Stimulated activated CD8-positive, alpha-beta memory T cell treated with anti-CD3 and anti-CD28 coated beads, Interleukin-7, amount 100 ng/mL, for 48 hours (primary cell): Measurements from ENCODE around the gene ACBD3.

Experiments used
- DNase-seq, 2 donors: peaks; one replicate each; pipeline ENCODE4 v3.0.0-alpha.2; 2020; ENCODE audit warnings: low read depth in 1 of 2; ENCODE audit errors: extremely low read depth in 1 of 2

The ACBD3 gene

DNA sequence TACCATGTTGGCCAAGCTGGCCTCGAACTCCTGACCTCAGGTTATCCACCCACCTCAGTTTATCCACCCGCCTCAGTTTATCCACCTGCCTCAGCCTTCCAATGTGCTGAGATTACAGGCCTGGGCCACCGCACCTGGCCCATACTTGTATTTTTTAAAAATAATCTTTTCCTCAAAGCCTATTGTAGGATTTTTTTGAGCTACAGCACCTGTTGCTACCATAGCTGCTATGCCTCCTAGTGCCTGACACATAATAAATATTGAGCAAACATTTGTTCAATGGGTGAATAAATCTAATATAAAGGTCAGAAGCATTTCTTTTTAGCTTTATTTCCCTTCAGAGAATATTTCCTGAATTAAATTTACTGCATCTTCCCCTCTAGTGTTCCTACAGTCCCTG, 15.7 kb upstream of the ACBD3 start:
- no peak for DNase-seq

DNA sequence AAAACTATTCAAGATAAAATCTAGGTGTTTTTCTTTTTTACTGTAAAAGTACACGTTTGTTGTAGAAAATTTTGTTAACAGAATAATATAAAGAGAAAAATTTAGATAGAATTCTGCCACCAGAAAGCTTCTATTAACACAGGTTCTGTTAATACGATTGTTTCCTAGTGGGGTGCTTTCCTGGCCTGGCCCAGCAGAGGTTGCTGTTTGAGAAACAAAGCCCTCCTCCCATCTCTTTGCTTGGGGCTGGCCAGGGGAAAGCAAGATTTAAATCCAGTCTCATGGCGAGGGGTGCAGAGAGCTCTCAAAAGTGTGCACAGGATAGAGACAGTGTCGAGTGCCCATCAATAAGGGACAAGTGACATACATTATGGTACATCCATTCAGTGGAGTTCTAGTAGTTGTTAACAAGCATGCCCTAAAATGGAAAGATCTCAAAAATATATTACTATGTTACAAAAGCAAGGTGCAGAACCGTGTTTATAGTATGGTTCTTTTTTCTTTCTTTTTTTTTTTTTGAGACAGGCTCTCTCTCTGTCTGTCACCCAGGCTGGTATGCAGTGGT, 14.6 kb upstream of the ACBD3 start:
- DNase-seq: no peak

GRCh38 chr1:226199971-226200370, 13.4 kb upstream of the ACBD3 start:
- no peak for DNase-seq

- DNase-seq: no peak
Observed at GRCh38 chr1:226195144-226195543, 8.6 kb upstream of the ACBD3 start.

- DNase-seq: no peak
Observed at GRCh38 chr1:226187380-226187779, 839 bp upstream of the ACBD3 start.

GRCh38 chr1:226187019-226187322, 430 bp upstream of the ACBD3 start:
- no peak for DNase-seq

DNA sequence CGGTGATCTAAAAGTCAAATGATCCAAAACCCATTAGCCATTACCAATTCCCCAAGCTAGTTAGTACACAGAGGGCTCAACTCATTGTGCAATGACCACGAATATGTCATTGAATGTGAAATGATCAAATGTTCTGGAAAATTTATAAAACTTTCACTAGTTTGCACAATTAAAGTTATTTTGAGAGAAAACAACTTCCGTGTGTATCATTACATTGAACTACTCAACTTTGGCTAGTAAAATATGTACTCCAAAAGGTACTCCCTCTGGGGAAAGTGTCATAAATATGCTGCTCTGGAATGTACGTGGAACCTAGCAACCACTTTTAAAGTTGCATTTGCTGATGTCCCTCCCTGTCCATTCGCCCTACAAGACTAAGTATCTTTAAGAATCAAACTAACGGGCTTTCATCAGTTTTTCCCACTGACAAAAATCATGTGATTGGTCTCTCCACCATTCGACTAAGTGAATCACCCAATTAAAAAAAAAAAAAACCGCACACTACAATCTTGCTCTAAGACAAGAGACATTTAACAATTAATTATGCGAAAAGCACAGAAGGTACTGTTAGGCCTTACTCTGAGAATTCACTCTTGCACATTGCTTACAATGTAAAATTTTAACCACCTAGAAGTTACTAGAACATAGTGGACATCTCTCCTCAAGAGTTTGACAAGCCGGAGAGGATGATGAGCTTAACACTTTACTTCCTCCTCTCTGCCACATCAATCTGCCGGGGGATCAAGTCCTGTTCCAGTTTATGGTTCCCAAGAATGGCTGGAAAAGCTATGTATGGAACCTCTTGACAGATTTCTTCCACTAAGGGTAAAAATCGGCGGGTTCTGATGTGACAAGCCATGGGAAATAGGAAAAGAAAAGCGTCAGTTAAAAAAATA, 1.2 kb downstream of the ACBD3 start:
- no peak for DNase-seq

- no peak for DNase-seq
Observed at GRCh38 chr1:226181996-226182714, 4.4 kb downstream of the ACBD3 start.

DNA sequence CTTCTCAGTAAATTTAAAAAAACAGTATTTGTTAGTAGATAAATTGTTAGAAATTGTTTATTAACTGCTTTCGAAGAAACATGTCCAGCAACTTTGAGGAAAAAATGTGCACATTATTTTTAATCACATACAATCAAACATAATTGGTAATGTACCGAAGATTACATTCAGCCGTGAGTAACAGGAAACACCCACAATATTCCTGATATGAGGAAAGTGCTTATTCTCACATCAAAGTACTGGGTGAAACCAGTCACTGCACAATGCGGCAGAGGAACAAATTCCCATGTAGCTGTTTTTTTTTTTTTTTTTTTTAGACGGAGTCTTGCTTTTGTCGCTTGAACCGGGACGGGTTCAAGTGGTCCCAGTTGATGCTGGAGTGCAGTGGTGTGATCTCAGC, 9.7 kb downstream of the ACBD3 start:
- DNase-seq: no peak

DNA sequence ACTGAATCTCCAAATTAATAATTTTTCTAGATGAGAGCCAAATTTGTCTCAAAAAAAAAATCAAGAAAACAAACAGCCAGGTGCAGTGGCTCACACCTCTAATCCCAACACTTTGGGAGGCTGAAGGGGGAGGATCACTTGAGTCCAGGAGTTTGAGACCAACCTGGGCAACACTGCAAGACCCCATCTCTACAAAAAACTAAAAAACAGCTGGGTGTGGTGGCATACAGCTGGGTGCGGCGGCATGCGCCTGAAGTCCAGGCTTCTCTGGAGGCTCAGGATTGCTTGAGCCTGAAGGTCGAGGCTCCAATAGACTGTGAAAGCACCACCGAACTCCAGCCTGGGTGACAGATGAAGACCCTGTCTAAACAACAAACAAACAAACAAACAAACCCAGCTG, 14.0 kb downstream of the ACBD3 start:
- no peak for DNase-seq

GRCh38 chr1:226166341-226166740, 20.2 kb downstream of the ACBD3 start:
- no peak for DNase-seq

DNA sequence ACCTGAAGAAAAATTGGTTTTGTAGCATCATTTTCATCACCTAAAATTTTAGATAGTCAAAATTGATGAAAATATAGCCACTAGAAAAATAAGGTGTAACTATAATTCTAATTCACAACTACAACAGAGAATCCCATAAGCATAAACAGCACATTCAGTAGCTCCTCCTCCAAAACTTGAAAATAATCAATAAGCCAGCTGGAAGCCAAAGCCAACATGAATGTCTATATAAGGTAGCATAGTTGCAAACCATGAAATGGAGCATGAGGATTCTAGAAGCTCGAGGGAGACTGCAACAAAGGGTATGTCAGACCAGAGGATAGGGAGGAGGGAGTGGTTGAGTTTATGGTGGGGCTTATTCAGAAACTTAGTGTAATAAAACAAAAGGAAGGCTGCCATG, 22.4 kb downstream of the ACBD3 start:
- no peak for DNase-seq

- no peak for DNase-seq
Observed at GRCh38 chr1:226162898-226163297, 23.6 kb downstream of the ACBD3 start.

- DNase-seq: no peak
Observed at GRCh38 chr1:226158983-226159382, 27.6 kb downstream of the ACBD3 start.

- no peak for DNase-seq
Observed at GRCh38 chr1:226158457-226158856, 28.1 kb downstream of the ACBD3 start.

GRCh38 chr1:226157761-226158316, 28.7 kb downstream of the ACBD3 start:
- DNase-seq: no peak

GRCh38 chr1:226154593-226154992, 31.9 kb downstream of the ACBD3 start:
- no peak for DNase-seq

DNA sequence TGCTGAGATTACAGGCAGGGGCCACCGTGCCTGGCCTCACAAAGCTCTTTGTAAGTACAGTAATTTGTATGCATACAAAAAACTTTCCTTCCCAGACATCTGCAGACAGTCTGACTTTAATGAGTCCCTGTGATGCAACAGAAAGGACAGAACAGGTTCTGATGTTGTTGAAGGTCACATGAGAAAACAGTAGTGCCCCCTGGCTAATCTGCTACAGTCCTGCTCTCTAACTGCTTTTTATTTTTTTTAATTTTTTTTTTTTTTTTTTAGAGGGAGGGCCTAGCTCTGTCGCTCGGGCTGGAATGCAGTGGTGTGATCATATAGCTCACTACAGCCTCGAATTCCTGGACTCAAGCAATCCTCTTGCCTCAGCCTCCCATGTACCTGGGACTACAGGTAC, 36.7 kb downstream of the ACBD3 start:
- DNase-seq: no peak

DNA sequence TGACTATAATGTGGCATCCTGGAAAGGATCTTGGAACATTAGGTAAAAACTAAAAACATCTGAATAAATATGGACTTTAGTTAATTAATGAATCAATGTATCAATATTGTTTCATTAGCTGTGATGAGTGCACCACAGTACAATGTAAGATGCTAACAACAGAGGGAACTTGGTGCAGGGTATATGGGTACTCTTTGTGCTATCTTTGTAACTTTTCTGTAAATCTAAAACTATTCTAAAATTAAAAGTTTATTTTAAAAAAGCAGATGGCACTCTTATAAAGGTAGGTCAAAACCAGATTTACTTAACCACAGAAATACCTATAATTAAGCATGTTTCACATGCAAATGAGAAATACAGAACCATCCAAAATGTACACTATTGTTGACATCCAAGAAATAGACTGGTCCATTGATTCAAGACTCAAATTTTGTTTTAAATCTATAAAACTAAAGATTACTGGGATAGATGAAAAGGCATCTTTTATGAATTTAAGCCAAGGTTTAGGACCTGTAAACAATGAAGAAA, 38.4 kb downstream of the ACBD3 start:
- no peak for DNase-seq

DNA sequence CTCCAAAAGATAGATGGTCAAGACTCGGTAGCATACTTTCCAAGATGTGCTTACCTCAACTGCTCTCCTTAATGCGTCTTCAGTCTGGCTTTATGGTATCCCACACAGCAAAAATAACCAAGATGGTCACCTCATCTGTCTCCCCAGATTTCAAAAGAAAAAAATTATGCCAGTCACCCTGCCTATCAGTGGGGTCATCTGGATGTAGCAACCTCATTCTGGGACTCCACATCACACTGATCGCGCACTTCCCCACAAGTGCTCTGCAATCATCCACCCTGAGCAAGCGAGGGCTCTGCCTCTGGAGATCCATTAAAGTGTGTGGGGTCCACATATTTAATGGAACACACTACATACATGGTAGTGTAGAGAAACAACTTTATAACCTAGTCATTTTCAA, 42.5 kb downstream of the ACBD3 start:
- no peak for DNase-seq

DNA sequence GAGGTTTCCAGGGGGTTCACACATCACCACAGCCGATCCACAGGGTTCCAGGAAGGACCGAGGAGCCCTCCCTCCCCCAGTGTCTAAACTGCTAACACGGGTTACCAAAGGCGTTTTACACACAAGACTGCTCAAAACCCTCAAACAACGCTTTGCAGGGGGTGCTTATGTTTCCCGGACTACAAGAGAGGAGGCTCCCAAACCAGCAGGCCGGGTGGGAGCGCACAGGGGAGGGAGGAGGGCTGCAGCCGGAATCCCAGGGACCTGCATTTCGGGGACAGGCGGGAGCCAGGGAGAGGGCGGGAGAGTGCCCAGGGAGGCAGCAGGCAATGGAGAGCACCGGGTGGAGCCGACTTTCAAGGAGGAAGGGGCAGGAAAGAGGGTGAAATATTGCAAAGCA, 50.8 kb downstream of the ACBD3 start:
- DNase-seq: no peak
